HL-60/S4 treated with retinoic acid at 250 ng/mL for 4 days and 3 days (cell line): ENCODE measurements around the gene ARHGEF3.

Experiments used
- in situ Hi-C: fragments of 300-500 bp; cut with MboI; formaldehyde crosslinking; loops from 2 replicates; pipeline ENCODE4 v1.7.0; 2022; ENCODE audit warnings: low sequenced_read_pairs

The ARHGEF3 gene

GRCh38 chr3:56823421-56823926, 21.7 kb upstream of the ARHGEF3 start:
- in situ Hi-C loops = no loop called here

GRCh38 chr3:56822501-56822900, 20.8 kb upstream of the ARHGEF3 start:
- in situ Hi-C loops = no loop called here

- in situ Hi-C loops = no loop called here
These were observed 17.5 kb upstream of the ARHGEF3 start for GRCh38 chr3:56819016-56819809.

GRCh38 chr3:56818156-56818985, 16.6 kb upstream of the ARHGEF3 start:
- in situ Hi-C loops = no loop called here

- in situ Hi-C loops = no loop called here
These were observed 15.9 kb upstream of the ARHGEF3 start for GRCh38 chr3:56817646-56818045.

GRCh38 chr3:56816061-56816460, 14.3 kb upstream of the ARHGEF3 start:
- in situ Hi-C loops = no loop called here

GRCh38 chr3:56815589-56815988, 13.8 kb upstream of the ARHGEF3 start:
- in situ Hi-C loops = no loop called here

- in situ Hi-C loops = no loop called here
These were observed 11.9 kb upstream of the ARHGEF3 start for GRCh38 chr3:56813653-56813960.

- in situ Hi-C loops = no loop called here
These were observed 11.3 kb upstream of the ARHGEF3 start for GRCh38 chr3:56812754-56813652.

GRCh38 chr3:56811546-56812202, 9.9 kb upstream of the ARHGEF3 start:
- in situ Hi-C loops = no loop called here

- in situ Hi-C loops = no loop called here
These were observed 9.1 kb upstream of the ARHGEF3 start for GRCh38 chr3:56810577-56811545.

GRCh38 chr3:56806407-56806806, 4.7 kb upstream of the ARHGEF3 start:
- in situ Hi-C loops = no loop called here

GRCh38 chr3:56802790-56803189, 1.0 kb upstream of the ARHGEF3 start:
- in situ Hi-C loops = no loop called here

- in situ Hi-C loops = no loop called here
These were observed 613 bp upstream of the ARHGEF3 start for GRCh38 chr3:56802378-56802745.

- in situ Hi-C loops = no loop called here
These were observed 702 bp downstream of the ARHGEF3 start for GRCh38 chr3:56800832-56801661.

- in situ Hi-C loops = no loop called here
These were observed 1.5 kb downstream of the ARHGEF3 start for GRCh38 chr3:56800130-56800831.

- in situ Hi-C loops = no loop called here
These were observed 2.4 kb downstream of the ARHGEF3 start for GRCh38 chr3:56799251-56799882.
